Thymus (tissue), 11 donors: ENCODE measurements around the gene IL1R1. TPM values are rescaled to one million over a fixed set of nuclear protein-coding genes. Genes with fewer than 3 reads are reported as not detected.
"Not testable (repeated sequence)": the region's sequence is repeated elsewhere in the genome, so short reads cannot be mapped to it uniquely, and the experiment has no call there.

Source experiments
- DNase-seq, 9 donors: peaks; one replicate each; pipeline ENCODE4 v3.0.0-alpha.2; 2013; ENCODE audit warnings: low spot score in 9 of 9, low read depth in 6 of 9, missing footprints in 1 of 9
- H3K27ac ChIP-seq, 2 donors: one replicate each; pipeline ENCODE4 v1.5.1; 2013; ENCODE audit warnings: control low read depth in 1 of 2, low read depth in 1 of 2, low read length in 1 of 2, mild to moderate bottlenecking in 1 of 2, moderate library complexity in 1 of 2
- H3K27me3 ChIP-seq, 2 donors: one replicate each; pipeline ENCODE4 v1.5.1; 2013; ENCODE audit warnings: low read length in 1 of 2; ENCODE audit not compliant: control insufficient read depth in 2 of 2, insufficient read depth in 1 of 2
- H3K36me3 ChIP-seq, 2 donors: one replicate each; pipeline ENCODE4 v1.5.1; 2013; ENCODE audit warnings: low read length in 1 of 2, mild to moderate bottlenecking in 1 of 2, moderate library complexity in 1 of 2; ENCODE audit not compliant: control insufficient read depth in 2 of 2, insufficient read depth in 2 of 2
- H3K4me1 ChIP-seq, 2 donors: one replicate each; pipeline ENCODE4 v1.5.1; 2013; ENCODE audit warnings: low read length in 2 of 2; ENCODE audit not compliant: control insufficient read depth in 2 of 2, insufficient read depth in 2 of 2
- H3K4me3 ChIP-seq, 2 donors: one replicate each; pipeline ENCODE4 v1.5.1; 2013; ENCODE audit warnings: low read length in 2 of 2, control low read depth in 1 of 2, mild to moderate bottlenecking in 1 of 2
- H3K9me3 ChIP-seq, 2 donors: one replicate each; pipeline ENCODE4 v1.5.1; 2013; ENCODE audit warnings: low read length in 1 of 2, mild to moderate bottlenecking in 1 of 2; ENCODE audit not compliant: control insufficient read depth in 2 of 2, insufficient read depth in 1 of 2
- WGBS: extraction: QIAGEN DNeasy Blood & Tissue Kit; methylation state at CpG from one replicate; pipeline ENCODE4 v1.1.7; 2013; 5-methylcytosine and 5-hydroxymethylcytosine counted together
- polyA plus RNA-seq: library from polyadenylated mRNA; stranded (reverse); fragments of 200-250 nt; gene quantifications from one replicate; pipeline ENCODE4 v1.2.3, GENCODE V29; 2013
- total RNA-seq: library from RNA; stranded (reverse); fragments of 120-200 nt; gene quantifications from one replicate; pipeline ENCODE4 v1.2.4, GENCODE V29; 2013
- donor health status: healthy.

Gene IL1R1
- total and polyA plus RNA-seq, 2 donors, result 5.2 to 82.1 TPM

- DNase-seq, result no peak
- H3K27ac ChIP-seq, result no peak overlapping the region
- H3K4me3 ChIP-seq, result no peak overlapping the region
- WGBS, result 93% methylated on average over 8 of the region's 8 CpGs
- no peaks in the 10 kb centered on the region for H3K4me1 ChIP-seq
- H3K36me3 ChIP-seq, result no peaks in the 10 kb centered on the region
- no peaks in the 10 kb centered on the region for H3K27me3 ChIP-seq
- no peaks in the 10 kb centered on the region for H3K9me3 ChIP-seq
Observed at GRCh38 chr2:102116630-102117471, 25.7 kb upstream of the IL1R1 start.

DNA sequence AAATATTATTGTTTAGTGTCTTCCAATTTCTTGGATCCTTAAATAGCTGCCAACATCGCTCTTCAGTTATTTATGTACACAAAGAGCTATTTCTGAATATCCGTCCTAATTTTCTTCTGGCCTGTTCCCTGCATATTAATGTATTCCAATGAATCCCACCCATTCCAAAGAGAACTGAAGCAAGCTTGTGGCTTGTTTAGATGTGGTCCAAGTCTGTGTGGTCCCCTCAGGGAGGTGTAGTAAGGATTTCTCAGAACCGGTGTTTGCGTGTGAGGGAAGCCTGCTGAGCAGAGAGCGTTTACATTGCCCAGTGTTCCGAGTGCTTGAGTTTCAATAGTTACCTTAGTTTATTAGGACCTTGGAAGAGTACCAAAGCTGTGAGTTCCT, 25.1 kb upstream of the IL1R1 start:
- Histone ChIP-seq H3K27me3 (no peaks in the 10 kb centered on the region), H3K36me3 (no peaks in the 10 kb centered on the region), H3K9me3 (no peaks in the 10 kb centered on the region), H3K4me1 (no peaks in the 10 kb centered on the region), H3K27ac (no peak overlapping the region), H3K4me3 (no peak overlapping the region)
- 93% methylated on average over 6 of the region's 6 CpGs for WGBS
- DNase-seq, result no peak

DNA sequence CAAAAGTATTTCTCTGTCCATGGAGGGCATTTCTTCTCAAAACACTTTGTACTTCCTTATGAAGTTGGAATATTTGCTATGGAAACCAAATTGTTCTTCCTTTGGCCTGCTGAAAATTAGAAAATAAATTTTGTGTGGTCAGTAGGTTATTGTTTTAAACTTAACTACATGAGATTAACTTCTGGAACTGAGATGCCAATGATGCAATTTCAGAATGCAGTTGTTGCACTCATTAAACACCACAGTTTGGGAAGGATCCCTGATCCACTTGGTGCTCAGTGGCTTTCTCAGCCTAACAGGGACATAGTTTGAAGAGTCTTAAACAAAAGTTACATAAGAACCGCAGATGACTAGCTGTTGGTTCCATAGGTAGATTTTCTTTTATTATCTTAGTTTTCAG, 23.3 kb upstream of the IL1R1 start:
- H3K4me1 ChIP-seq, result no peaks in the 10 kb centered on the region
- no peak for DNase-seq

DNA sequence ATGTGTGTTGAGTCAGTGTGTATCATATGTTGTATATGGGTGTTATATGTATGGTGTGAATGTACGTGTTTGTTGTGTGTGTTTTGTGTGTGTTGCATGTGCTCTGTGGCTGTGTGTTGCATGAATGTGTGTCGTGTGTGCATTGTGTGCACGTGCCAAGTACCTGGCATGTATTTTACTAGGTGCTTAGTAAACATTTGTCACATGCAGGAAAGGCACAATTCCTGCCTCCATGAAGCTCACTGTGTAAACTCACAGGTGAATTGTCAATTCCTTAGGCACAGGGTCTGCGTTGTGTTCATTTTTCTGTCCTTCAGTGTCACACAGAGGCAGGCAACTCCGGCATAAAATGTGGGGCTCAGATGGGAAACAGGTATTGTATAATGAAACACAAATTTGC, 22.3 kb upstream of the IL1R1 start:
- no peaks in the 10 kb centered on the region for H3K27me3 ChIP-seq
- H3K4me1 ChIP-seq, result no peaks in the 10 kb centered on the region
- no peak for DNase-seq
- H3K9me3 ChIP-seq, result no peaks in the 10 kb centered on the region
- H3K27ac ChIP-seq, result no peak overlapping the region
- H3K4me3 ChIP-seq, result no peak overlapping the region
- H3K36me3 ChIP-seq, result no peaks in the 10 kb centered on the region
- WGBS, result 97% methylated on average over 5 of the region's 5 CpGs

More for the DNA sequence above, 23.3 kb upstream of the IL1R1 start:
- Histone ChIP-seq H3K27me3 (no peaks in the 10 kb centered on the region), H3K27ac (no peak overlapping the region), H3K4me3 (no peak overlapping the region), H3K36me3 (no peaks in the 10 kb centered on the region), H3K9me3 (no peaks in the 10 kb centered on the region)
- 94% methylated on average over 1 of the region's 1 CpG for WGBS

DNA sequence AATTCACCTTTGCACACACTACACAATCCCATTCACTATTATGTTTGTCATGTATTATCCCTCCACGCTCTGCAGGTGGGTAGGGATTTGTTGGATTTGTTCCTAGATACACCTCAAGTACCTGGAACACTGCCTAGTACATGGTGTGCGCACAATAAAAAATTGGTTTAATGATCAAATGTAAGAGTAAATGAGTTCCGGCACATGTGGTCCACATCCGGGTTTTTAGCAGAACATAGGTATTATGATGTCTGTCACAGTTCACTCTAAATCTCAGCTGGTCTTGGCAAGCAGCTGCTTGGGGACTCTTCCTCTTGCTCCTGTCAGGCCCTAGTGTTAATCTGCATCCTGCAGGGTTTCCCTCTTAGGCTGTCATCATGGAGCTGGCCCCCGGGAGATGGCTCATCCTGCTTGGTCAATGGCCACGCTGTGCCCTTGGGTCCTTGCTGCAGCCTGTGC, 21.8 kb upstream of the IL1R1 start:
- Histone ChIP-seq H3K36me3 (no peaks in the 10 kb centered on the region), H3K4me1 (no peaks in the 10 kb centered on the region), H3K4me3 (no peak overlapping the region), H3K9me3 (no peaks in the 10 kb centered on the region), H3K27ac (no peak overlapping the region), H3K27me3 (no peaks in the 10 kb centered on the region)
- no peak for DNase-seq
- WGBS, result 95% methylated on average over 6 of the region's 6 CpGs

DNA sequence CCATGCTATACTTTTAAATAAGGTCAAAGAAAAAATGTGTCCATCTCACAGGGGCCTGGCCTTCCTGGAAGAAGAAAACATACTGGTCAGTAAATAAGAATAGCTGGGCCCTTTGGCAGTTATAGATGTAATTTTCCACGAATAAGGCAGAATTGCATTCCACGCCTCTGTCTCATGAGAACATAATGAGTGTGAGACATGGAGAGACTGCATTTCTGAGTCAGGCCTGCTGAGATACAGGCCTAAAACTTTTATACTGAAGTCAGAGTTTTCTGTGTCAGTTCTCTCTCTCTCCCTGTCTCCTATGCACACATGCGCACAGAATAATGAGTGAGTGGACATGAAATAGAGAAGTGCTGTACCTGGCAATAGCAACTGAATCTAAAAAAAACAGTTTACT, 20.4 kb upstream of the IL1R1 start:
- no peak overlapping the region for H3K27ac ChIP-seq
- H3K9me3 ChIP-seq, result no peaks in the 10 kb centered on the region
- H3K36me3 ChIP-seq, result no peaks in the 10 kb centered on the region
- H3K4me1 ChIP-seq, result peaks cover 0 to 3% of the 10 kb centered on the region in 2 donors
- H3K4me3 ChIP-seq, result no peak overlapping the region
- WGBS, result 96% methylated on average over 3 of the region's 3 CpGs
- DNase-seq, result no peak
- H3K27me3 ChIP-seq, result no peaks in the 10 kb centered on the region

- Histone ChIP-seq H3K27me3 (no peaks in the 10 kb centered on the region), H3K4me3 (no peak overlapping the region), H3K4me1 (peaks cover 0 to 3% of the 10 kb centered on the region in 2 donors), H3K36me3 (no peaks in the 10 kb centered on the region), H3K9me3 (no peaks in the 10 kb centered on the region), H3K27ac (no peak overlapping the region)
- DNase-seq, result no peak
- 94% methylated on average over 1 of the region's 1 CpG for WGBS
Observed at GRCh38 chr2:102122909-102123308, 19.6 kb upstream of the IL1R1 start.

DNA sequence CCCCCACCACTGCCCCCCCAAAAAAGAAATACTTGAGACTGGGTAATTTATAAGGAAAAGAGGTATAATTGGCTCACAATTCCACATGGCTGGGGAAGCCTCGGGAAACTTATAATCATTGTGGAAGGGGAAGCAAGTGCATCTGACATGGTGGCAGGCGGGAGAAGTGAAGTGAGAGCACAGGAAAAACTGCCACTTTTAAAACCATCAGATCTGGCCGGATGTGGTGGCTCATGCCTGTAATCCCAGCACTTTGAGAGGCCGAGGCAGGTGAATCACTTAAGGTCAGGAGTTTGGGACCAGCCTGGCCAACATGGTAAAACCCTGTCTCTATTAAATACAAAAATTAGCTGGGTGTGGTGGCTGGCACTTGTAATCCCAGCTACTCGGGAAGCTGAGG, 18.1 kb upstream of the IL1R1 start:
- not testable (repeated sequence) for H3K36me3 ChIP-seq, H3K27me3 ChIP-seq, H3K27ac ChIP-seq, H3K4me3 ChIP-seq, H3K9me3 ChIP-seq, DNase-seq, H3K4me1 ChIP-seq
- 93% methylated on average over 5 of the region's 5 CpGs for WGBS

DNA sequence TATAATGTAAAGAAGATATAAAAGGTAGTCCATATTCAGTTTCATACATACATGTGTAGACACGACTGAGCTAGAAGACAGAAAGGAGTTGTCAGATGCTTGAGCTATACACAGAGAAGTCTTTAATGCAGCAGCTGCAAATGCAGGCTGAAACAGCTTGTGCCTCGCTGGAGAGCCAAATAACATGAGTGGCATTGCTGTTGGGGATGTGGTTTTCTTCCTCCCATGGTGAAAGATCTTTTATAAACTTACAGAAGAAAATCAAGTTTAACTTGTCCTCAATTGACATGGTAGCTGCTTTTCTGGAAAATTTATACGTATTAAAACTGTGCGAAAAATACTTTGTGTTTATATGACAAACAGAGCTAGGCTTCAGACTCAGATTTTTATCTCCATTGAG, 16.4 kb upstream of the IL1R1 start:
- Histone ChIP-seq H3K4me3 (no peak overlapping the region), H3K9me3 (no peaks in the 10 kb centered on the region), H3K4me1 (peaks cover 0 to 3% of the 10 kb centered on the region in 2 donors), H3K27me3 (no peaks in the 10 kb centered on the region), H3K27ac (no peak overlapping the region), H3K36me3 (no peaks in the 10 kb centered on the region)
- DNase-seq, result no peak
- 68% methylated on average over 4 of the region's 4 CpGs for WGBS
